IPS DF 19.7 (cell line): ENCODE results near the gene NR1H3.
"Not testable (repeated sequence)": the region's sequence is repeated elsewhere in the genome, so short reads cannot be mapped to it uniquely, and the experiment has no call there.

ENCODE experiments used
- DNase-seq: peaks from one replicate; pipeline ENCODE4 v3.0.0-alpha.2; 2013; ENCODE audit warnings: low read depth, low spot score

The NR1H3 gene

GRCh38 chr11:47306484-47306844 lies 48.7 kb downstream of the NR1H3 start:
- DNase-seq: no peak

- DNase-seq: no peak
Observed at GRCh38 chr11:47308050-47308823, 50.4 kb downstream of the NR1H3 start.

- no peak for DNase-seq
Observed at GRCh38 chr11:47314992-47315391, 57.2 kb downstream of the NR1H3 start.

- not testable (repeated sequence) for DNase-seq
Observed at GRCh38 chr11:47316501-47316900, 58.7 kb downstream of the NR1H3 start.

GRCh38 chr11:47317064-47317828 lies 59.5 kb downstream of the NR1H3 start:
- no peak for DNase-seq

- DNase-seq: no peak
Observed at GRCh38 chr11:47318166-47318565, 60.4 kb downstream of the NR1H3 start.
